Uterus (tissue), 4 donors: ENCODE measurements around the gene ALOX12B. TPM values are rescaled to one million over a fixed set of nuclear protein-coding genes. Genes with fewer than 3 reads are reported as not detected.

Experiments
- DNase-seq, 2 donors: peaks; one replicate each; pipeline ENCODE4 v3.0.0-alpha.2; 2019 to 2020
- H3K27ac ChIP-seq, 2 donors: fragments of 200-600 bp; sonication (generic); 1 replicate in 1 of 2; 2 replicates in 1 of 2; pipeline ENCODE4 v1.5.1; 2016 to 2018
- H3K27me3 ChIP-seq, 2 donors: fragments of 200-600 bp; sonication (generic); one replicate each; pipeline ENCODE4 v1.5.1; 2018 to 2019; ENCODE audit warnings: control low read depth in 1 of 2
- H3K36me3 ChIP-seq, 2 donors: fragments of 200-600 bp; sonication (generic); one replicate each; pipeline ENCODE4 v1.5.1; 2019; ENCODE audit warnings: control low read depth in 1 of 2
- H3K4me1 ChIP-seq, 2 donors: fragments of 200-600 bp; sonication (generic); one replicate each; pipeline ENCODE4 v1.5.1; 2018 to 2019; ENCODE audit warnings: control low read depth in 1 of 2
- H3K4me3 ChIP-seq, 2 donors: fragments of 200-600 bp; sonication (generic); 1 replicate in 1 of 2; 2 replicates in 1 of 2; pipeline ENCODE4 v1.5.1; 2018 to 2019; ENCODE audit warnings: mild to moderate bottlenecking in 1 of 2
- H3K9me3 ChIP-seq, 2 donors: fragments of 200-600 bp; sonication (generic); one replicate each; pipeline ENCODE4 v1.5.1; 2019; ENCODE audit warnings: control low read depth in 1 of 2
- CTCF ChIP-seq, 4 experiments: fragments of 200-600 bp in 2 of 4; fragments of 450-650 bp in 2 of 4; sonication (generic) in 2 of 4; IDR thresholded peaks; one replicate each; pipeline ENCODE4 v1.5.1; 2016 to 2019; ENCODE audit warnings: antibody characterized with exemption in 4 of 4, mild to moderate bottlenecking in 2 of 4, moderate library complexity in 1 of 4
- POLR2A ChIP-seq, 2 donors: fragments of 450-650 bp; IDR thresholded peaks; one replicate each; pipeline ENCODE4 v1.6.1; 2016; ENCODE audit warnings: antibody characterized with exemption in 2 of 2, mild to moderate bottlenecking in 1 of 2, moderate library complexity in 1 of 2
- intact Hi-C: fragments of 100-400 bp; cut with DNase I; formaldehyde crosslinking; loops from one replicate; pipeline ENCODE4 v1.15.1; 2023; ENCODE audit warnings: low total_unique reads
- total RNA-seq, 4 donors: library from RNA; depleted of rRNA in 3 of 4; stranded (reverse); fragments of >200 nt in 3 of 4; gene quantifications; one replicate each; pipeline versions ENCODE4 v1.1.0 to v1.2.4, GENCODE V29; 2014 to 2023
- donor health status: DM: yes; HTN: yes; CAD: no.

ALOX12B gene
- not detected for total RNA-seq

GRCh38 chr17:8087075-8087951 lies at the start of gene ALOX12B:
TSS of gene ALOX12B (minus strand) at chr17:8087716. CDS start at chr17:8087442, 274 bp downstream.
- intact Hi-C loops = no loop called here
- TF ChIP-seq CTCF (IDR thresholded peaks at IDR 0.05) = no peak
- no peak for TF ChIP-seq POLR2A (IDR thresholded peaks at IDR 0.05)
- H3K4me3 ChIP-seq = no peak within 1 kb of the TSS
- no peaks in the 10 kb centered on the region for H3K36me3 ChIP-seq
- DNase-seq = no peak
- no peaks in the 10 kb centered on the region for H3K27me3 ChIP-seq
- no peaks in the 10 kb centered on the region for H3K4me1 ChIP-seq
- no peaks in the 10 kb centered on the region for H3K9me3 ChIP-seq
- H3K27ac ChIP-seq = no peak within 1 kb of the TSS

- Histone ChIP-seq H3K27me3 (no peaks in the 10 kb centered on the region), H3K4me3 (no peak overlapping the region), H3K36me3 (no peaks in the 10 kb centered on the region), H3K9me3 (no peaks in the 10 kb centered on the region), H3K4me1 (peaks cover 0 to 5% of the 10 kb centered on the region in 2 donors), H3K27ac (no peak overlapping the region)
- intact Hi-C loops = no loop called here
- DNase-seq = no peak
- TF ChIP-seq POLR2A (IDR thresholded peaks at IDR 0.05) (no peak), CTCF (IDR thresholded peaks at IDR 0.05) (no peak)
These were observed 46.4 kb upstream of the ALOX12B start for GRCh38 chr17:8133941-8134340.

- Histone ChIP-seq H3K9me3 (no peaks in the 10 kb centered on the region), H3K4me3 (no peak overlapping the region), H3K36me3 (no peaks in the 10 kb centered on the region), H3K27ac (no peak overlapping the region), H3K27me3 (no peaks in the 10 kb centered on the region), H3K4me1 (peaks cover 0 to 5% of the 10 kb centered on the region in 2 donors)
- TF ChIP-seq CTCF (IDR thresholded peaks at IDR 0.05) = no peak
- TF ChIP-seq POLR2A (IDR thresholded peaks at IDR 0.05) = no peak
- no peak for DNase-seq
- intact Hi-C loops = no loop called here
These were observed 45.9 kb upstream of the ALOX12B start for GRCh38 chr17:8133399-8133798.

- DNase-seq = no peak
- intact Hi-C loops = no loop called here
- no peaks in the 10 kb centered on the region for H3K27me3 ChIP-seq
- TF ChIP-seq POLR2A (IDR thresholded peaks at IDR 0.05) (no peak), CTCF (IDR thresholded peaks at IDR 0.05) (no peak)
- no peaks in the 10 kb centered on the region for H3K9me3 ChIP-seq
- H3K4me1 ChIP-seq = no peaks in the 10 kb centered on the region
- no peak overlapping the region for H3K27ac ChIP-seq
- H3K4me3 ChIP-seq = no peak overlapping the region
- H3K36me3 ChIP-seq = no peaks in the 10 kb centered on the region
These were observed 44.4 kb upstream of the ALOX12B start for GRCh38 chr17:8131844-8132441.
